K562 (cell line): ENCODE results near the gene FAM193A. TPM values are rescaled to one million over a fixed set of nuclear protein-coding genes. Genes with fewer than 3 reads are reported as not detected.
A peak's percentile ranks its signal among the peaks of the same experiment; 100 is the strongest.

ENCODE experiments used
- CHD2 ChIP-seq: IDR thresholded peaks from 2 replicates; pipeline ENCODE4 v1.6.1; 2011; ENCODE audit warnings: low read depth, low read length
- CHD4 ChIP-seq: fragments of 200-600 bp; sonication (generic); IDR thresholded peaks from 3 replicates; pipeline ENCODE4 v1.6.1; 2012; ENCODE audit warnings: low read depth, mild to moderate bottlenecking, mixed read lengths, low read length, inconsistent platforms; ENCODE audit not compliant: insufficient read depth, insufficient replicate concordance, poor library complexity, severe bottlenecking
- DIDO1 ChIP-seq: fragments of 450-650 bp; IDR thresholded peaks from 2 replicates; pipeline ENCODE4 v1.6.1; 2016; ENCODE audit warnings: low read depth, missing biosample characterization, missing genetic modification characterization
- ELF4 ChIP-seq: fragments of 450-650 bp; formaldehyde crosslinking; IDR thresholded peaks from 2 replicates; pipeline ENCODE4 v1.4.0; 2022; ENCODE audit warnings: missing genetic modification characterization
- ETV6 ChIP-seq, 3 experiments: fragments of 150-350 bp in 1 of 3; sonication (generic) in 1 of 3; formaldehyde crosslinking in 1 of 3; IDR thresholded peaks; 2 replicates each; pipeline versions ENCODE4 v1.6.1 to v1.8.0; 2014 to 2022; ENCODE audit warnings: borderline replicate concordance in 2 of 3, low read depth in 2 of 3, antibody characterized with exemption in 1 of 3, low read length in 1 of 3, mild to moderate bottlenecking in 1 of 3, missing genetic modification reagents in 1 of 3
- HMGN3 ChIP-seq: IDR thresholded peaks from 2 replicates; pipeline ENCODE4 v1.6.1; 2011; ENCODE audit warnings: borderline replicate concordance, low read depth, mild to moderate bottlenecking, mixed read lengths, low read length; ENCODE audit not compliant: insufficient read length; ENCODE audit errors: extremely low read depth
- KDM1A ChIP-seq, 2 experiments: fragments of 450-650 bp; IDR thresholded peaks; 2 replicates each; pipeline ENCODE4 v1.6.1; 2016; ENCODE audit warnings: mild to moderate bottlenecking in 2 of 2
- KDM2B ChIP-seq: fragments of 250-450 bp; sonication (Bioruptor Pico); IDR thresholded peaks from 2 replicates; pipeline ENCODE4 v1.8.0; 2021; ENCODE audit warnings: mild to moderate bottlenecking, moderate library complexity
- PCBP2 ChIP-seq: fragments of 200-400 bp; formaldehyde crosslinking; IDR thresholded peaks from 2 replicates; pipeline ENCODE4 v1.6.1; 2018; ENCODE audit warnings: low read length, low read depth, mild to moderate bottlenecking, moderate library complexity; ENCODE audit not compliant: poor library complexity, severe bottlenecking
- POLR2G ChIP-seq: fragments of 200-400 bp; formaldehyde crosslinking; IDR thresholded peaks from 2 replicates; pipeline ENCODE4 v1.6.1; 2017; ENCODE audit warnings: low read depth, mild to moderate bottlenecking, antibody characterized with exemption, low read length, moderate library complexity
- RBM25 ChIP-seq: fragments of 200-400 bp; formaldehyde crosslinking; IDR thresholded peaks from 2 replicates; pipeline ENCODE4 v1.6.1; 2018; ENCODE audit warnings: low read length, low read depth, moderate library complexity; ENCODE audit not compliant: severe bottlenecking
- TCFL5 ChIP-seq: fragments of 250-450 bp; sonication (Bioruptor Pico); conservative IDR thresholded peaks from 2 replicates; pipeline ENCODE4 v1.6.1; 2021; ENCODE audit warnings: mild to moderate bottlenecking, moderate library complexity, matching md5 sums
- ZNF224 ChIP-seq: sonication (generic); formaldehyde crosslinking; IDR thresholded peaks from 2 replicates; pipeline ENCODE4 v1.8.0; 2022; ENCODE audit warnings: mild to moderate bottlenecking, missing genetic modification reagents
- ZNF707 ChIP-seq: fragments of 250-450 bp; sonication (Bioruptor Pico); conservative IDR thresholded peaks from 2 replicates; pipeline ENCODE4 v1.8.0; 2022; ENCODE audit warnings: inconsistent platforms, mild to moderate bottlenecking, moderate library complexity
- ZNF75A ChIP-seq: fragments of 450-650 bp; formaldehyde crosslinking; IDR thresholded peaks from 2 replicates; pipeline ENCODE4 v1.4.0; 2020; ENCODE audit warnings: mild to moderate bottlenecking
- ZNF77 ChIP-seq: fragments of 250-450 bp; sonication (Bioruptor Pico); IDR thresholded peaks from 2 replicates; pipeline ENCODE4 v1.5.0; 2020
- ZNF830 ChIP-seq: fragments of 250-450 bp; sonication (Bioruptor Pico); IDR thresholded peaks from 2 replicates; pipeline ENCODE4 v1.5.0; 2021; ENCODE audit warnings: mild to moderate bottlenecking
- polyA plus RNA-seq, 8 experiments: library from polyadenylated mRNA; depleted of rRNA in 4 of 8; stranded (reverse) in 5 of 8; unstranded in 3 of 8; fragments of >200 nt; fragmentation: Nextera tagmentation in 2 of 8; fragmentation: Illumina TruSeq in 1 of 8; extraction: Ambion mirVana in 2 of 8; extraction: Trizol in 1 of 8; gene quantifications; 2 replicates each; pipeline versions ENCODE4 v1.2.1 to v1.2.3, GENCODE V29; 2011 to 2014; ENCODE audit warnings: inconsistent platforms in 1 of 8, missing spikeins in 1 of 8
- total RNA-seq, 7 experiments: library from RNA; depleted of rRNA in 6 of 7; stranded (reverse); fragments of >200 nt in 6 of 7; fragmentation: Illumina TruSeq in 2 of 7; extraction: Trizol in 2 of 7; gene quantifications; 2 replicates each; pipeline versions ENCODE4 v1.2.1 to v1.2.3, GENCODE V29; 2011 to 2021; ENCODE audit warnings: low replicate concordance in 1 of 7
- TF ChIP-seq, protein P1 (sequence below): fragments of 250-450 bp; sonication (Bioruptor Pico); IDR thresholded peaks from 2 replicates; pipeline ENCODE4 v1.5.0; 2021
- TF ChIP-seq, protein P2 (sequence below): sonication (generic); formaldehyde crosslinking; IDR thresholded peaks from 2 replicates; pipeline ENCODE4 v1.8.0; 2022; ENCODE audit warnings: missing genetic modification reagents, mild to moderate bottlenecking, borderline replicate concordance
- TF ChIP-seq, protein P3 (sequence below), 2 experiments: fragments of 450-650 bp; IDR thresholded peaks; 2 replicates each; pipeline ENCODE4 v1.6.1; 2018; ENCODE audit warnings: mild to moderate bottlenecking in 2 of 2, low read depth in 1 of 2; ENCODE audit not compliant: partially characterized antibody in 2 of 2

Gene FAM193A
- total and polyA plus RNA-seq, 9 of the 15 experiments (the other 6 are each of a cell fraction or from before 2014, with no cell fraction given): 0.46 to 24.6 (median 9.6) TPM

DNA sequence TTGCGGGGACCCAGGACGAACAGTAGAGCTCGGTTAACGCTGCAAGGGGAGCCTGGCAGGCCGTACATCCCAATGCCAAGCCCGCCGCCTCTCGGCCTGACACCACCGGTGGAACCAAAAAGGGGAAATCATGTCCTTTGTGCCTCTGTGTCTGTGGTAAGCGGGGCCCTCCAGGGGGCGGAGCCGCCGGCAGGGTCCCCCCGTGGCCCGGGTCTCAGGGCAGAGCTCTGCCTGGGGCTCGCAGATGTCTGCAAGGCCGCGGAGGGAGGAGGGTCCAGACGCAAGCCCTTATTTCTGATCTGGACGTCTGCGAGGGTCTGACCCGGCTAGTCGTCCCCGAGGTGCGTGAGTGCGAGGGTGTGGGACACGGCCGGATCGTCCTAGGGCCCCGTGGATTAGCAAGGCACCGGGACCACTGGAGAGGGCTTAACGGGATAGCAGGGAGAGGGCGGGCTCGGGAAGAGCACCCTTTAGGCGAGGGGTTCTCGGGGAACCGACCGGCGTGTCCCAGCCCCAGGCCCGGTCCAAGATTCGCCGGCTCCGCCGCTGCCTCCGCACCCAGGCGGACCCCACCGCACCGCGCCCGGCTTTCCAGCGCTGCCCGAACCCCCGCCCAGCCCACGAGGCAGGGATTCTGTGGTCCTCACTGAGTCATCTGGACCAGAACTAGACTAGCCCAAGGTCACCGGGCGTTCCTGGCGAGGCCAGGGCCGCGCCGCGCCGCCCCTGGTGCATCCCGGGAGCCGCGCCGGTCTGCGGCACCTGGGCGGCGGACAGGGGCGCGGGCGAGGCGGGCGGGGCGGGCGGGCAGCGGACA is 863 bp upstream of the FAM193A start (continued):
- TF ChIP-seq, protein P1, sequence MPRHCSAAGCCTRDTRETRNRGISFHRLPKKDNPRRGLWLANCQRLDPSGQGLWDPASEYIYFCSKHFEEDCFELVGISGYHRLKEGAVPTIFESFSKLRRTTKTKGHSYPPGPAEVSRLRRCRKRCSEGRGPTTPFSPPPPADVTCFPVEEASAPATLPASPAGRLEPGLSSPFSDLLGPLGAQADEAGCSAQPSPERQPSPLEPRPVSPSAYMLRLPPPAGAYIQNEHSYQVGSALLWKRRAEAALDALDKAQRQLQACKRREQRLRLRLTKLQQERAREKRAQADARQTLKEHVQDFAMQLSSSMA (CRISPR knock-in tag): no peak
- TF ChIP-seq, protein P2, sequence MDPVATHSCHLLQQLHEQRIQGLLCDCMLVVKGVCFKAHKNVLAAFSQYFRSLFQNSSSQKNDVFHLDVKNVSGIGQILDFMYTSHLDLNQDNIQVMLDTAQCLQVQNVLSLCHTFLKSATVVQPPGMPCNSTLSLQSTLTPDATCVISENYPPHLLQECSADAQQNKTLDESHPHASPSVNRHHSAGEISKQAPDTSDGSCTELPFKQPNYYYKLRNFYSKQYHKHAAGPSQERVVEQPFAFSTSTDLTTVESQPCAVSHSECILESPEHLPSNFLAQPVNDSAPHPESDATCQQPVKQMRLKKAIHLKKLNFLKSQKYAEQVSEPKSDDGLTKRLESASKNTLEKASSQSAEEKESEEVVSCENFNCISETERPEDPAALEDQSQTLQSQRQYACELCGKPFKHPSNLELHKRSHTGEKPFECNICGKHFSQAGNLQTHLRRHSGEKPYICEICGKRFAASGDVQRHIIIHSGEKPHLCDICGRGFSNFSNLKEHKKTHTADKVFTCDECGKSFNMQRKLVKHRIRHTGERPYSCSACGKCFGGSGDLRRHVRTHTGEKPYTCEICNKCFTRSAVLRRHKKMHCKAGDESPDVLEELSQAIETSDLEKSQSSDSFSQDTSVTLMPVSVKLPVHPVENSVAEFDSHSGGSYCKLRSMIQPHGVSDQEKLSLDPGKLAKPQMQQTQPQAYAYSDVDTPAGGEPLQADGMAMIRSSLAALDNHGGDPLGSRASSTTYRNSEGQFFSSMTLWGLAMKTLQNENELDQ (CRISPR knock-in tag): no peak
- TF ChIP-seq KDM2B (CRISPR knock-in tag) (no peak), CHD4 (no peak), ZNF224 (CRISPR knock-in tag) (no peak), KDM1A (IDR thresholded peaks at IDR 0.05) (no peak), ZNF707 (CRISPR knock-in tag) (no peak), ETV6 (IDR thresholded peaks at IDR 0.05; ENCODE audit: borderline replicate concordance in 1 of 2, low read depth in 2 of 2, low read length in 1 of 2) (no peak), ETV6 (CRISPR knock-in tag; IDR thresholded peaks at IDR 0.05; ENCODE audit: borderline replicate concordance) (no peak), ZNF77 (CRISPR knock-in tag) (no peak), HMGN3 (no peak), PCBP2 (no peak), DIDO1 (tag) (no peak), POLR2G (peak; percentile 88), ELF4 (CRISPR knock-in tag) (no peak), CHD2 (no peak), ZNF830 (CRISPR knock-in tag) (no peak), TCFL5 (CRISPR knock-in tag) (no peak), RBM25 (no peak), ZNF75A (CRISPR knock-in tag) (no peak)
- TF ChIP-seq, protein P3, sequence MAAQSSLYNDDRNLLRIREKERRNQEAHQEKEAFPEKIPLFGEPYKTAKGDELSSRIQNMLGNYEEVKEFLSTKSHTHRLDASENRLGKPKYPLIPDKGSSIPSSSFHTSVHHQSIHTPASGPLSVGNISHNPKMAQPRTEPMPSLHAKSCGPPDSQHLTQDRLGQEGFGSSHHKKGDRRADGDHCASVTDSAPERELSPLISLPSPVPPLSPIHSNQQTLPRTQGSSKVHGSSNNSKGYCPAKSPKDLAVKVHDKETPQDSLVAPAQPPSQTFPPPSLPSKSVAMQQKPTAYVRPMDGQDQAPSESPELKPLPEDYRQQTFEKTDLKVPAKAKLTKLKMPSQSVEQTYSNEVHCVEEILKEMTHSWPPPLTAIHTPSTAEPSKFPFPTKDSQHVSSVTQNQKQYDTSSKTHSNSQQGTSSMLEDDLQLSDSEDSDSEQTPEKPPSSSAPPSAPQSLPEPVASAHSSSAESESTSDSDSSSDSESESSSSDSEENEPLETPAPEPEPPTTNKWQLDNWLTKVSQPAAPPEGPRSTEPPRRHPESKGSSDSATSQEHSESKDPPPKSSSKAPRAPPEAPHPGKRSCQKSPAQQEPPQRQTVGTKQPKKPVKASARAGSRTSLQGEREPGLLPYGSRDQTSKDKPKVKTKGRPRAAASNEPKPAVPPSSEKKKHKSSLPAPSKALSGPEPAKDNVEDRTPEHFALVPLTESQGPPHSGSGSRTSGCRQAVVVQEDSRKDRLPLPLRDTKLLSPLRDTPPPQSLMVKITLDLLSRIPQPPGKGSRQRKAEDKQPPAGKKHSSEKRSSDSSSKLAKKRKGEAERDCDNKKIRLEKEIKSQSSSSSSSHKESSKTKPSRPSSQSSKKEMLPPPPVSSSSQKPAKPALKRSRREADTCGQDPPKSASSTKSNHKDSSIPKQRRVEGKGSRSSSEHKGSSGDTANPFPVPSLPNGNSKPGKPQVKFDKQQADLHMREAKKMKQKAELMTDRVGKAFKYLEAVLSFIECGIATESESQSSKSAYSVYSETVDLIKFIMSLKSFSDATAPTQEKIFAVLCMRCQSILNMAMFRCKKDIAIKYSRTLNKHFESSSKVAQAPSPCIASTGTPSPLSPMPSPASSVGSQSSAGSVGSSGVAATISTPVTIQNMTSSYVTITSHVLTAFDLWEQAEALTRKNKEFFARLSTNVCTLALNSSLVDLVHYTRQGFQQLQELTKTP (IDR thresholded peaks at IDR 0.05; ENCODE audit: low read depth in 1 of 2, partially characterized antibody in 2 of 2): no peak
